H9 (cell line): ENCODE results near the gene MALL. TPM values are rescaled to one million over a fixed set of nuclear protein-coding genes. Genes with fewer than 3 reads are reported as not detected.

Experiments
- DNase-seq: peaks from one replicate; pipeline ENCODE4 v3.0.0-alpha.2; 2017
- H2AFZ ChIP-seq: one replicate; pipeline ENCODE4 v1.6.1; 2013; ENCODE audit warnings: mild to moderate bottlenecking, low read length, control low read depth, moderate library complexity
- H2AK5ac ChIP-seq: 2 replicates; pipeline ENCODE4 v1.6.1; 2013; ENCODE audit warnings: low read length, control low read depth, mixed read lengths; ENCODE audit not compliant: insufficient read length
- H2BK120ac ChIP-seq: one replicate; pipeline ENCODE4 v1.6.1; 2013; ENCODE audit warnings: low read depth, mild to moderate bottlenecking, low read length, control low read depth, inconsistent platforms; ENCODE audit not compliant: poor library complexity, severe bottlenecking
- H2BK12ac ChIP-seq: 2 replicates; pipeline ENCODE4 v1.6.1; 2013; ENCODE audit warnings: low read length, control low read depth, mixed read lengths, low read depth; ENCODE audit not compliant: insufficient read length
- H2BK15ac ChIP-seq: 2 replicates; pipeline ENCODE4 v1.6.1; 2013; ENCODE audit warnings: low read depth, low read length, control low read depth
- H2BK20ac ChIP-seq: one replicate; pipeline ENCODE4 v1.6.1; 2013; ENCODE audit warnings: low read depth, mild to moderate bottlenecking, low read length, control low read depth, inconsistent platforms; ENCODE audit not compliant: poor library complexity, severe bottlenecking
- H2BK5ac ChIP-seq: 2 replicates; pipeline ENCODE4 v1.6.1; 2013; ENCODE audit warnings: low read length, control low read depth, mixed read lengths; ENCODE audit not compliant: insufficient read length
- H3K14ac ChIP-seq: 2 replicates; pipeline ENCODE4 v1.6.1; 2013; ENCODE audit warnings: low read length, control low read depth; ENCODE audit not compliant: insufficient read depth
- H3K18ac ChIP-seq: 2 replicates; pipeline ENCODE4 v1.6.1; 2013; ENCODE audit warnings: low read depth, mild to moderate bottlenecking, mixed read lengths, low read length, control low read depth; ENCODE audit not compliant: insufficient read length
- H3K23ac ChIP-seq: 2 replicates; pipeline ENCODE4 v1.6.1; 2013; ENCODE audit warnings: low read length, control low read depth, mixed read lengths, low read depth; ENCODE audit not compliant: insufficient read length
- H3K23me2 ChIP-seq: 2 replicates; pipeline ENCODE4 v1.6.1; 2013; ENCODE audit warnings: low read depth, mild to moderate bottlenecking, mixed read lengths, low read length, control low read depth; ENCODE audit not compliant: insufficient read length, poor library complexity, severe bottlenecking
- H3K27ac ChIP-seq: 2 replicates; pipeline ENCODE4 v1.5.1; 2013; ENCODE audit warnings: low read length, control low read depth, mixed read lengths, low read depth; ENCODE audit not compliant: insufficient read length
- H3K27me3 ChIP-seq: 2 replicates; pipeline ENCODE4 v1.6.1; 2013; ENCODE audit warnings: low read length, control low read depth, inconsistent platforms; ENCODE audit not compliant: insufficient read depth
- H3K4ac ChIP-seq: 2 replicates; pipeline ENCODE4 v1.6.1; 2013; ENCODE audit warnings: low read depth, mild to moderate bottlenecking, control low read depth, inconsistent platforms, low read length, moderate library complexity
- H3K4me1 ChIP-seq: 2 replicates; pipeline ENCODE4 v1.6.1; 2013; ENCODE audit warnings: low read length, control low read depth, inconsistent platforms; ENCODE audit not compliant: insufficient read depth
- H3K4me2 ChIP-seq: 2 replicates; pipeline ENCODE4 v1.6.1; 2013; ENCODE audit warnings: low read length, control low read depth, mixed read lengths; ENCODE audit not compliant: insufficient read length, insufficient read depth
- H3K56ac ChIP-seq: 2 replicates; pipeline ENCODE4 v1.6.1; 2013; ENCODE audit warnings: low read depth, mild to moderate bottlenecking, mixed read lengths, low read length, control low read depth; ENCODE audit not compliant: insufficient read length
- H3K79me1 ChIP-seq: 2 replicates; pipeline ENCODE4 v1.6.1; 2013; ENCODE audit warnings: low read depth, mild to moderate bottlenecking, moderate library complexity, low read length, control low read depth, inconsistent platforms; ENCODE audit not compliant: insufficient read depth, poor library complexity, severe bottlenecking
- H3K79me2 ChIP-seq: 2 replicates; pipeline ENCODE4 v1.6.1; 2013; ENCODE audit warnings: low read length, control low read depth, inconsistent platforms; ENCODE audit not compliant: insufficient read depth
- H3K9ac ChIP-seq: 2 replicates; pipeline ENCODE4 v1.6.1; 2013; ENCODE audit warnings: low read length, control low read depth, mixed read lengths; ENCODE audit not compliant: insufficient read length; ENCODE audit errors: extremely low read depth
- H3K9me3 ChIP-seq: one replicate; pipeline ENCODE4 v1.6.1; 2013; ENCODE audit warnings: low read depth, low read length, inconsistent platforms; ENCODE audit not compliant: control insufficient read depth
- H3T11ph ChIP-seq: one replicate; pipeline ENCODE4 v1.6.1; 2013; ENCODE audit warnings: mild to moderate bottlenecking, low read length, control low read depth, inconsistent platforms
- H4K20me1 ChIP-seq: one replicate; pipeline ENCODE4 v1.6.1; 2013; ENCODE audit not compliant: control insufficient read depth, insufficient read length, insufficient read depth
- H4K5ac ChIP-seq: 2 replicates; pipeline ENCODE4 v1.6.1; 2013; ENCODE audit warnings: low read depth, mild to moderate bottlenecking, mixed read lengths, low read length, control low read depth; ENCODE audit not compliant: insufficient read length
- H4K8ac ChIP-seq: replicated peaks from 2 replicates; pipeline ENCODE4 v1.6.1; 2013; ENCODE audit warnings: low read length, control low read depth, mixed read lengths, low read depth; ENCODE audit not compliant: insufficient read length
- H4K91ac ChIP-seq: 2 replicates; pipeline ENCODE4 v1.6.1; 2013; ENCODE audit warnings: low read depth, mild to moderate bottlenecking, moderate library complexity, mixed read lengths, low read length, control low read depth; ENCODE audit not compliant: insufficient read length
- H3K27ac Mint-ChIP-seq, 3 experiments: 2 replicates in 2 of 3; 3 replicates in 1 of 3; pipeline ENCODE4 v1.8.0; 2020 to 2021; ENCODE audit warnings: mixed read lengths in 3 of 3, mild to moderate bottlenecking in 1 of 3, moderate library complexity in 1 of 3
- H3K27me3 Mint-ChIP-seq: 2 replicates; pipeline ENCODE4 v1.8.0; 2021; ENCODE audit warnings: low read depth, mild to moderate bottlenecking, moderate library complexity, mixed read lengths
- H3K36me3 Mint-ChIP-seq, 3 experiments: 2 replicates in 2 of 3; 3 replicates in 1 of 3; pipeline ENCODE4 v1.8.0; 2020 to 2021; ENCODE audit warnings: low read depth in 3 of 3, mixed read lengths in 3 of 3; ENCODE audit not compliant: insufficient read depth in 1 of 3
- H3K4me1 Mint-ChIP-seq, 2 experiments: 2 replicates each; pipeline ENCODE4 v1.8.0; 2020; ENCODE audit warnings: mixed read lengths in 2 of 2
- H3K4me3 Mint-ChIP-seq, 2 experiments: 2 replicates in 1 of 2; 3 replicates in 1 of 2; pipeline ENCODE4 v1.8.0; 2020 to 2021; ENCODE audit warnings: mild to moderate bottlenecking in 2 of 2, mixed read lengths in 2 of 2, moderate library complexity in 1 of 2
- H3K9me3 Mint-ChIP-seq, 2 experiments: 2 replicates in 1 of 2; 3 replicates in 1 of 2; pipeline ENCODE4 v1.8.0; 2020; ENCODE audit warnings: mild to moderate bottlenecking in 2 of 2, mixed read lengths in 2 of 2, moderate library complexity in 1 of 2
- CTCF ChIP-seq: fragments of 200-600 bp; sonication (generic); conservative IDR thresholded peaks from 3 replicates; pipeline ENCODE4 v1.8.0; 2021; ENCODE audit warnings: antibody characterized with exemption, mild to moderate bottlenecking
- WGBS: extraction: QIAGEN DNeasy Blood & Tissue Kit; methylation state at CpG from one replicate; pipeline ENCODE4 v1.1.7; 2013; ENCODE audit warnings: missing lambda C conversion rate, low lambda C conversion rate, mixed read lengths; ENCODE audit not compliant: insufficient read length; ENCODE audit errors: extremely low coverage; 5-methylcytosine and 5-hydroxymethylcytosine counted together
- total RNA-seq: library from RNA; stranded (reverse); gene quantifications from 2 replicates; pipeline ENCODE4 v1.2.1, GENCODE V29; 2021

The MALL gene
- total RNA-seq, 1 experiment from 2014 or later: 5.0 TPM

GRCh38 chr2:110146183-110146944 lies 30.7 kb upstream of the MALL start:
- Histone ChIP-seq H4K91ac (no peak overlapping the region), H4K20me1 (no peaks in the 10 kb centered on the region), H3K56ac (no peak overlapping the region), H4K8ac (no peak overlapping the region), H3K9ac (no peak overlapping the region), H2AFZ (no peak overlapping the region), H2AK5ac (no peak overlapping the region), H3K23ac (no peak overlapping the region), H3K4ac (no peak overlapping the region), H3K9me3 (no peaks in the 10 kb centered on the region), H2BK120ac (no peak overlapping the region), H4K5ac (no peak overlapping the region), H2BK12ac (no peak overlapping the region), H3K18ac (no peak overlapping the region), H2BK5ac (no peak overlapping the region), H3T11ph (no peak overlapping the region), H2BK20ac (no peak overlapping the region), H3K27ac (no peak overlapping the region), H3K4me1 (no peaks in the 10 kb centered on the region), H3K14ac (no peak overlapping the region), H3K79me1 (no peaks in the 10 kb centered on the region), H3K79me2 (no peaks in the 10 kb centered on the region), H3K4me2 (no peak overlapping the region), H3K27me3 (no peaks in the 10 kb centered on the region), H3K23me2 (no peaks in the 10 kb centered on the region), H2BK15ac (no peak overlapping the region)
- peaks cover 1 to 13% (median 6%) of the 10 kb centered on the region in 3 experiments for H3K36me3 Mint-ChIP-seq
- no peaks in the 10 kb centered on the region for H3K4me1 Mint-ChIP-seq
- DNase-seq: no peak
- H3K4me3 Mint-ChIP-seq: no peak overlapping the region
- no CpG with 5 or more reads among the region's 2 CpGs for WGBS
- TF ChIP-seq CTCF: no peak
- peaks cover 3 to 8% of the 10 kb centered on the region in 2 experiments; a peak in 4 of 5 replicates for H3K9me3 Mint-ChIP-seq
- peaks cover 4% of the 10 kb centered on the region; the same call in 1 of the 2 replicates for H3K27me3 Mint-ChIP-seq
- no peak overlapping the region for H3K27ac Mint-ChIP-seq
